GM12872 (cell line): ENCODE measurements around the gene ACY1.

Source experiments
- TF ChIP-seq, protein P1 (sequence below): IDR thresholded peaks from 3 replicates; pipeline ENCODE4 v1.5.1; 2011; ENCODE audit warnings: low read depth, mild to moderate bottlenecking, low read length, moderate library complexity; ENCODE audit not compliant: insufficient read depth

The ACY1 gene

DNA sequence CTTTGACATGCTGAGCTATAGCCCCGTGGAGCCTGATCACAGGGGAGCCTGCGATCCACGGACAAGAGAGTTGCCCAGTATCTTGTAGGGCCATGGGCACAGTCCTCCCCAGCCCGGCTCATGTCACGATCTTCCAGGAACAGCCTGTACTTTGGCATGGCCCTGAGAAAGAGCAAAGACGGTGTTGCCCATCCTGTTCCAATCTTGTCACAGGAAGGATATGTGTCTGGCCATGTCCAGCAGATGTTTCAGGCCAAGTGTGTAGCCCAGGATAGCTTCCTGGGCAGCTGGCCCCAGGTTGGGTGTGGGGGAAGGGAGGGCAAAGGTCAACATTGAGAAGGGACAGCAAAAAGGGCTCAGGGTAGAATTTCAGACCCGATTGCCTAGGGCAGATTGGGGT lies 29.4 kb downstream of the ACY1 start:
- TF ChIP-seq, protein P1, sequence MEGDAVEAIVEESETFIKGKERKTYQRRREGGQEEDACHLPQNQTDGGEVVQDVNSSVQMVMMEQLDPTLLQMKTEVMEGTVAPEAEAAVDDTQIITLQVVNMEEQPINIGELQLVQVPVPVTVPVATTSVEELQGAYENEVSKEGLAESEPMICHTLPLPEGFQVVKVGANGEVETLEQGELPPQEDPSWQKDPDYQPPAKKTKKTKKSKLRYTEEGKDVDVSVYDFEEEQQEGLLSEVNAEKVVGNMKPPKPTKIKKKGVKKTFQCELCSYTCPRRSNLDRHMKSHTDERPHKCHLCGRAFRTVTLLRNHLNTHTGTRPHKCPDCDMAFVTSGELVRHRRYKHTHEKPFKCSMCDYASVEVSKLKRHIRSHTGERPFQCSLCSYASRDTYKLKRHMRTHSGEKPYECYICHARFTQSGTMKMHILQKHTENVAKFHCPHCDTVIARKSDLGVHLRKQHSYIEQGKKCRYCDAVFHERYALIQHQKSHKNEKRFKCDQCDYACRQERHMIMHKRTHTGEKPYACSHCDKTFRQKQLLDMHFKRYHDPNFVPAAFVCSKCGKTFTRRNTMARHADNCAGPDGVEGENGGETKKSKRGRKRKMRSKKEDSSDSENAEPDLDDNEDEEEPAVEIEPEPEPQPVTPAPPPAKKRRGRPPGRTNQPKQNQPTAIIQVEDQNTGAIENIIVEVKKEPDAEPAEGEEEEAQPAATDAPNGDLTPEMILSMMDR = no peak

DNA sequence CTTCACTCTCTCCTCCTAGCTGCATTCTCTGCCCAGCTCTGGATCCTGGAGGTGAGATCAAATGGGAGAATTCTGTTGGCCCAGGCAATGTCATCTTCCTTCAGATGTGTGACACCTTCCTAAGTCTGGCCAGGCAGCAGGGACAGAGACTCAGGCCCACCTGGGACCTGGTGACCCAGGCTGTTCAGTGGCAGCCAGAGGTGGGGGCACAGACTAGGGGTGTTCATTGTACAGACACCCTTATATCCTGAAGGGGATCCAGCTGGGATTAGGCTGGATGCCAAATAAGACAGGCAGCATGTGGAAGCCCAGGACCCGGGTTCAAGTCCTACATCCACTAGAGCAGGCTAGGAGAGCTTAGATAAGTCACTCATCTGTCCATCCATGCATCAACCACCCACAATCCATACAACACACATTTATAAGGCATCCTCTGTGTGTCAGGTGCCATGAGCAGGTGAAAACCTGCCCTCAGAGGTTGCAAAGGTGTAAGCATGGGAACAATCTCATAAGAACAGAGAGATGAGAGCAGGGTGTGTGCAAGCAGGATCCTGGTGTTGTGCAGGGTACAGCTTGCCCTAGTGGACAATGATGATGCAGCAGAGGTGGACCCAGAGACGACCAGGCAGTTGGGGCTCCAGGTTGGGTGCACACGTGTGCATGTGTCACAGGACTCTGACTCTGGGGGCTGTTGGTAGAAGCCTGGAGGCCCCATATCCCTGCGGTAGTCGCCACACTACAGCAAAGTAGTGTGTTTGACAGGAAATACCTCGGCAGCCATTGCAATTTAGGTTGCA lies 30.7 kb downstream of the ACY1 start:
- TF ChIP-seq, protein P1 = no peak

DNA sequence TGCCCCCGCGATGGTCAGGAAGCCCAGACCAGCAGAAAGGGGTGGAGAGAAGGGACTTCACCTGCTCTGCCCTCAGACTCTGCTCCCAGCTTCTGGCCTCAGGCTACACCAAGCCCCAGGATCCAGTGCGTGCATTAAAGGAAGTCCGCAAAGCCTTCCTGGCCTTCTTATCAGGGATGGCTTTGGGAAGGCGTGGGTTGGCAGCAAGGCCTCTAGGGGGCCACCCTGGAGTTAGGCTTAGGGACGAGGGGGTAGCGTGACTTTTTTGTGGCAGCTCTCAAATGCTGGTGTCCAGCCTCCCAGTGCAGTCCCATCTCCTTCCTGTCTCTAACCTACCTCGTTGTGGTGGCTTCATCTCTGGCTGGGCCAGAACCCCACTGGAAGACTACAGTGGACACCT lies 31.3 kb downstream of the ACY1 start:
- TF ChIP-seq, protein P1 = peak; percentile 44; the same call in 1 of the 3 replicates

DNA sequence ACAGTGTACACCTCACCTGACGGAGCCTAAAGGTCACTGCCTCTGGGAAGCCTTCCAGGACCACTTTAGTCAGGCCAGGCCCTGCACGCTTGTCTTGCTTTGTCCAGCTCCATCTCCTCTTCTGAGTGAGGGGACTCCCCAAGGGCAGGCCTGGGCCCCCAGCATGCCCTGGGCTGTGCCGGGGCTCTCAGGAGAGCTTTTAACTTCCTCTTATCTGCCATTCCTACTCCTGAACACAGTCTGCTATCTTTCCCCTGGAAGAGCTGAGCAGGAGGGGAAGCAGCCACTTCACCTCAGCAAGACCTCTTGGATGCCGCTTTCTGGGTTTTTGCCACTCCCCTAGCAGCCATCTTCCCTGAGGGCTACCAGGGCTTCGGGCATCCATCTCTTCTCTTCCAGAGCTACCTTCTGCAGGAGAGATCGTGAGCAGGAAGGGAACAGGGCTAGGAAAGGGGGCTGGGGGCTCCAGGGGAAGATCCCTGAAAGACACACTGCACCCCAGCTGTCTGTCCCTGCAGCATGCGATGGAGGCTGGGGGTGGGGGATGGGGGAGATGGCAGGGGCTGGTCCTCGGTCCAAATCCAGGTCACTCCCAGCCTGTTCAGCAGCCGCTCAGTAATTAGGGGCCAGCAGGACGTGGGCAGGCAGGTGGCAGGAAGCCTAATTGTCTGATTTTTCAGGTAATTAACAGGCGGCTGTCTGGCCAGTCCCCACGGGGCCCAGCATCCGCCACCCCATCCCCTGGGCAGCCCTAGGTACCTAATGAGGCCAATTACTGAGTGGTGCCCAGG lies 32.3 kb downstream of the ACY1 start:
- TF ChIP-seq, protein P1 = no peak

DNA sequence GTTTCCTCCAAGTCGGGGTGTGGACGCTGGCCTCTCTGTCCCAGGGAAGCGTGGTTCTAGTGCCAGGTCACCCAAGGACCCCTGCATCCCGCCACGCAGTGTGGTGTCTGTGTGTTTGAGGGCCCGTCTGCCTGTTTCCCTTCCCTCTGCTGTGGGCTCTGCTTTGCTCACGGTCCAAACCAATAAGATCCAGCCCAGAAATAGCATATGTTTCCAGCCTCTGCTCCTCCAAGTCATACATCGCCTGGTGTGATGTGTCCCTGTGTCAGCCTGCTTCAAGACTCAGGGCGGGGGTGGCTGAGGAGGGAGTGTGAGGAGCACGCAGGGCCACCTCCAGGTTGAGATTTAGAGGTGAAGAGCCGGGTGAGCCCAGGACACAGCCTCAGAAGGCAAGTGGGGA lies 34.3 kb downstream of the ACY1 start:
- TF ChIP-seq, protein P1 = no peak

DNA sequence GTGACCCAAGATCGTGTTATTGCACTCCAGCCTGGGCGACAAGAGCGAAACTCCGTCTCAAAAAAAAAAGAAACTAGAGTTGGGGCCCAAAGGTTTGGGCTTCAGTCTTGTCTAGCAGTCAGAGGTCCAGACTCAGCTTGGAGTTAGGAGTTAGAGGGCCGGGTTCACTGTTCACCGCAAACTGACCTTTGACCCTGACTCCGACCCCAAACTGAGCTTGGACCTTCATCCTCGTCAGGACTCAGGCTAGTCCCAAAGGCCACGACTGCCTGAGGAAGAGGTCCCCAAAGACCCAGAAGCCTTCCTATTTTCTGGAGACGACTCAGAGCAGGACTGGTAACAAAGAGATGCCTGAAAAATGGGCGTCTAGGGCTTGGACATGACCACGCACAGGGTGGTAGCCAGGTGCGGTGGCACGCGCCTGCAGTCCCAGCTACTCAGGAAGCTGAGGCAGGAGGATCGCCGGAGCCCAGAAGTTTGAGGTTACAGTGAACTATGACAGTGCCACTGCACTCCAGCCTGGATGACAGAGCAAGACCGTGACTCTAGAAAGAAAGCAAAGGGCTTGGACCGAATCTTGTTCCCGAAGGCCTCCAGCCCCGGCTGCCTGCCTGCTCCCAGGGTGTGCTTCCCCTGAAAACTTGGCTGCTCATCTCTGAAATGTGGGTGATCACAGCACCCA lies 35.1 kb downstream of the ACY1 start:
- TF ChIP-seq, protein P1 = no peak
